GM12801 (cell line): Measurements from ENCODE around the gene FBXL16.

ENCODE experiments used
- CTCF ChIP-seq: IDR thresholded peaks from one replicate; pipeline ENCODE4 v1.5.1; 2011; ENCODE audit warnings: control low read depth; ENCODE audit not compliant: insufficient read length; ENCODE audit errors: extremely low read depth

The FBXL16 gene

DNA sequence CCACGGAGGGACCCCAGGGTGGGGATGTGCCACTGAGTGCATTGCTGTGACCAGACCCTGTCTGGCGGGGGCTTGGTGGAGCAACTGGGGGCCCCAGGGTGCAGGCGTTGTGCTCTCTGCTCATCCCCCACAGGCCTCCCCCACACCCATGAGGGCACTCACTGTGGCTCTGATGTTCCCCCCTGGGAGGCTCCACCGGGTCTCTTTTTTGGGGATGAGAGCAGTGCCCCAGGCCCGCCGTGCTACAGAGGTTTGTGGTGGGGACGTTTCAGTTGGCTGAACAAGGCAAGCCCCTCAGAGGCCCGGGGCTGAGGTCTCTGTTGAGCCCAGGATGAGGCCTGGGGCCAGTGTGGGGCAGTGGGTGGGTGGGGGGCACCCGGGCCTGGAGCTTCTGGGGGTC, 18.1 kb upstream of the FBXL16 start:
- no peak for TF ChIP-seq CTCF

DNA sequence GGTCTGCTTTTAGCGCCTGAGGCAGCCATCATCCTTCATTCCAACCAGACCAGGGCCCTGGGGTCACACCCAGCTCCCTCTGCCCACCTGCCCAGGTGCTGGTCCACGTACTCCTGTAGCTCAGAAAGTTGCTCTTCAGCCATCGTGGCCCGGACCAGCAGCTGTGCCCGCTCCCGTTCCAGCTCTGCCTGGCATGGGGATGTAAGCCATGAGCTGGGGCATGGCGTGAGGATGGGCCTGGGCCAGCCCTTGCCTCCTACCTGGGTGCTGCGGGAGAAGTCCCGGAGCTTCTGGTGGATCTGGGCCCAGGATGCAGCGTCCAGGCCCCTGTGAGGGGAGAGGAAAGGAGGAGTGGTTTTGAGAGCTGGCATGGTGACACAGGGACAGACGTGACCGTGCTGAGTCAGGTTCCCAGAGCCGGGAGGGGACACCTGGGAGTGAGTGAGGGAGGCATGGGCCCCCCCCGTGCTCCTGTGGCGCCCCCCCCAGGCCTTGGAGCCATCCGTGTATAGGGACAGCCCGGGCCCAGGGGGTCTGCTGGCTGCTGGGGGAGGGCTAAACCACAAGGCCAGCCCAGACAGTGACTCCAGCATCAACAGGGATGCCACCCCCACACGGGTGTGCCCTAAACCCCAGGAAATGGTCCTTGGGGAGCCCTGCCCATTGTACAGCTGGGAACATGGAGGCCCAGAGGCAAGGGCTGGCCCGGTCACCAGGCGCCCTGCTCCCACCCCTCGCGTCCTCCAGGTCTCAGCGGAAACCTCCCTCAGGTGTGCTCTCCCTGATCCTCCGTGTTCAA, 17.4 kb upstream of the FBXL16 start:
- no peak for TF ChIP-seq CTCF

DNA sequence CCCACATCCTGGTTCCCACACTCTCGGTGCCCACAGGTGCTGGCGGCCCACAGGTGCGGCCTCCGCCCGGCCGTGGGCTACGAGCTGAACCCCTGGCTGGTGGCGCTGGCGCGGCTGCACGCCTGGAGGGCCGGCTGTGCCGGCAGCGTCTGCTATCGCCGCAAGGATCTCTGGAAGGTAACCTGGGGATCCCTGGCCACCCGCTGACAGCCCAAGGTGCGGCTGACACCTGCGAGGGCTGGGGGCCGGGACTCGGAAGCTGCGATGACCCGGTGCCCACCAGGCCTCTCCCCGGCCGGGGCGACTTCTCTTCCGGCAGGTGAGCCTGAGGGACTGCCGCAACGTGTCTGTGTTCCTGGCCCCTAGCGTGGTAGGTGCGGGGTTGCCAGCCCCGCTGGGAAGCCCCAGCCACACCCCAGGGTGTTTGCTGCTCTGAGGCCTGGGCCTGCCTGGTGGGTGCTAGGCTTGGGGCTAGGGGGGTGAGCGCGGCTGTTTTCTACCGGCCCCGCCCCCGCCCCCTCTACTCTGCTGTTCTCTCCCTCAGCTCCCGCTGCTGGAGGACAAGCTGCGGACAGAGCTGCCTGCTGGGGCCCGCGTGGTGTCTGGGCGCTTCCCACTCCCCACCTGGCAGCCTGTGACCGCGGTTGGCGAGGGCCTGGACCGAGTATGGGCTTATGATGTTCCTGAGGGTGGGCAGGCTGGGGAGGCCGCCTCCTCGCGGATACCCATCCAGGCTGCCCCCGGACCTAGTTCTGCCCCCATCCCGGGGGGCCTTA, 16.4 kb upstream of the FBXL16 start:
- TF ChIP-seq CTCF, result no peak

- TF ChIP-seq CTCF, result no peak
Observed at GRCh38 chr16:720990-721764, 15.6 kb upstream of the FBXL16 start, which contains the start of gene ANTKMT. Gene ANTKMT (plus strand): TSS chr16:721146. CDS start chr16:721275, 129 bp downstream.

DNA sequence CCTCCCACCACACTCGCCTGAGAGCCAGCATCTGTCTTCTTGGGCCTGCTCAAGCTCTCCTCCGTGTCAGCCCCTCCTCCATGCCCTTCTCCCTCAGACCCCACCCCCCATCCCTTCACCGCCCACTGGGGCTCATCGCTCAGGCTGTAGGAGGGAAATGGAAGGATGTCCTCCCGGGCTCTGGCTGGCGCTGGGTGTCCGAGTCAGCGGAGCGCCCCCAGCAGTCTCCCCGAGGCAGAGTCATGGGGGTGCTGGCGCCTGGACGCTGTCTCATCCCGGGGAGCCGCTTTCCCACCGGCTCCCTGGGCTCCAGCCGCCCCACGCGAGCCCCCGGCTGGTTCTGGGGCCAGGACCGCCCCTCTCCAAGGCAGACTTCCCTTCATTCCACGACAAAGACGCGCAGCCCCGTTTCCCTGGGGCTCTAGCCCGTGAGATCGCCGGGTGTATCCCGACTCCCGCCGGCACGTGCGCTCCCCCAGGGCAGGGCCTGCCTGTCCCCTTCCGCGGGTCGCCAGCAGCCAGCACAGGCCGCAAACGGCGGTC, 14.9 kb upstream of the FBXL16 start:
- no peak for TF ChIP-seq CTCF

DNA sequence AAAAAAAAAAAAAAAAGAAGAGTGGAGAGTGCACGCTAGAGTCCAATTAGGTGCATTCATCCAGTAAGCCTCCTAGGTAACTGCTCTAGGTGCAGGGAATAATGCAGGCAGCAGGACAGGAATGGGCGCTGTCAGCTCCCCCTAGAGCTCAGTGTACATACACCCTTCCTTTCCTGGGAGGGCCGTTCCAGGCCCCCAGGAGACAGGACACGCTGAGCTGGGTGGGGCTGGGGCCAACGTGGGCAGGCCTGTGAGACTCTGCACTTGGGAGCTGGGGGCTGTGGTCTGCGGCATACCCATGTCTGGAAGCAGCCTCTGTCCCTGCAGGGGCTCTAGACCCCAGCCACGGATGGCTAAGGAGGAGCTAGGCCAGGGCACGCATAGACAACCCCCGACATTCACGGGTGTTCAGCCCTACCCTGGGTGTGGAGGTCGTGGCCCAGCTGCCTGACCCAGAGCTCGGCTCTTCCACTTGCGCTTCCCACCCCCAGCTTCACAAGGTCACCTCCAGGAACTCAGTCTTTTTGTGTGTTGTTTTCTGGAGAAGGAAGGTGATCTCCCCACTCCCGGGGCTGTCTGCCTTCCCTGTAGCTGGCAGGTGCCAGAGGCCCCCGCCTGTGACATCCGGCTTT, 14.3 kb upstream of the FBXL16 start:
- no peak for TF ChIP-seq CTCF

GRCh38 chr16:718922-719321, 13.3 kb upstream of the FBXL16 start:
- TF ChIP-seq CTCF, result no peak
